CD4-positive, alpha-beta T cell treated with Interleukin-4 for 4 hours (primary cell): Measurements from ENCODE around the gene SLC10A7.

Experiments
- DNase-seq: peaks from one replicate; pipeline ENCODE4 v3.0.0-alpha.2; 2020

The SLC10A7 gene

GRCh38 chr4:146294776-146295175 lies 227.0 kb downstream of the SLC10A7 start:
- no peak for DNase-seq

GRCh38 chr4:146292508-146292907 lies 229.2 kb downstream of the SLC10A7 start:
- DNase-seq, result no peak

GRCh38 chr4:146291313-146291712 lies 230.4 kb downstream of the SLC10A7 start:
- no peak for DNase-seq

GRCh38 chr4:146288193-146288592 lies 233.5 kb downstream of the SLC10A7 start:
- DNase-seq, result no peak

GRCh38 chr4:146285037-146285436 lies 236.7 kb downstream of the SLC10A7 start:
- no peak for DNase-seq

GRCh38 chr4:146283758-146284651 lies 237.7 kb downstream of the SLC10A7 start:
- no peak for DNase-seq

- no peak for DNase-seq
Observed at GRCh38 chr4:146282657-146283056, 239.1 kb downstream of the SLC10A7 start.

- no peak for DNase-seq
Observed at GRCh38 chr4:146278986-146279385, 242.8 kb downstream of the SLC10A7 start.

GRCh38 chr4:146275370-146275769 lies 246.4 kb downstream of the SLC10A7 start:
- no peak for DNase-seq

GRCh38 chr4:146274774-146275173 lies 247.0 kb downstream of the SLC10A7 start:
- no peak for DNase-seq

- DNase-seq, result no peak
Observed at GRCh38 chr4:146273204-146273901, 248.4 kb downstream of the SLC10A7 start.

GRCh38 chr4:146271466-146271865 lies 250.3 kb downstream of the SLC10A7 start:
- DNase-seq, result no peak

- DNase-seq, result no peak
Observed at GRCh38 chr4:146269228-146269653, 252.5 kb downstream of the SLC10A7 start.

- DNase-seq, result no peak
Observed at GRCh38 chr4:146267826-146268225, 253.9 kb downstream of the SLC10A7 start.

GRCh38 chr4:146265950-146266490 lies 255.7 kb downstream of the SLC10A7 start:
- no peak for DNase-seq

GRCh38 chr4:146263793-146264192 lies 257.9 kb downstream of the SLC10A7 start:
- DNase-seq, result no peak

GRCh38 chr4:146261041-146261440 lies 260.7 kb downstream of the SLC10A7 start:
- DNase-seq, result no peak

- no peak for DNase-seq
Observed at GRCh38 chr4:146260521-146260920, 261.2 kb downstream of the SLC10A7 start.

- DNase-seq, result no peak
Observed at GRCh38 chr4:146257511-146257910, 264.2 kb downstream of the SLC10A7 start.

GRCh38 chr4:146256328-146256727 lies 265.4 kb downstream of the SLC10A7 start:
- no peak for DNase-seq

GRCh38 chr4:146255874-146256273 lies 265.9 kb downstream of the SLC10A7 start:
- no peak for DNase-seq

- no peak for DNase-seq
Observed at GRCh38 chr4:146255463-146255862, 266.3 kb downstream of the SLC10A7 start.

GRCh38 chr4:146252969-146253611 lies 268.6 kb downstream of the SLC10A7 start:
- DNase-seq, result no peak
